ES-I3 (cell line): ENCODE data around the gene TTC21A.

ENCODE experiments used
- H3K36me3 ChIP-seq: 2 replicates; pipeline ENCODE4 v1.6.1; 2013; ENCODE audit warnings: mild to moderate bottlenecking, low read length, control low read depth, moderate library complexity; ENCODE audit not compliant: insufficient read depth
- H3K4me1 ChIP-seq: 2 replicates; pipeline ENCODE4 v1.6.1; 2013; ENCODE audit warnings: mild to moderate bottlenecking, control low read depth, low read length; ENCODE audit not compliant: insufficient read depth
- H3K9ac ChIP-seq: 2 replicates; pipeline ENCODE4 v1.6.1; 2013; ENCODE audit warnings: low read depth, mild to moderate bottlenecking, low read length, moderate library complexity
- H3K9me3 ChIP-seq: 2 replicates; pipeline ENCODE4 v1.6.1; 2013; ENCODE audit warnings: mild to moderate bottlenecking, low read length, moderate library complexity; ENCODE audit not compliant: control insufficient read depth, insufficient read depth

The TTC21A gene

DNA sequence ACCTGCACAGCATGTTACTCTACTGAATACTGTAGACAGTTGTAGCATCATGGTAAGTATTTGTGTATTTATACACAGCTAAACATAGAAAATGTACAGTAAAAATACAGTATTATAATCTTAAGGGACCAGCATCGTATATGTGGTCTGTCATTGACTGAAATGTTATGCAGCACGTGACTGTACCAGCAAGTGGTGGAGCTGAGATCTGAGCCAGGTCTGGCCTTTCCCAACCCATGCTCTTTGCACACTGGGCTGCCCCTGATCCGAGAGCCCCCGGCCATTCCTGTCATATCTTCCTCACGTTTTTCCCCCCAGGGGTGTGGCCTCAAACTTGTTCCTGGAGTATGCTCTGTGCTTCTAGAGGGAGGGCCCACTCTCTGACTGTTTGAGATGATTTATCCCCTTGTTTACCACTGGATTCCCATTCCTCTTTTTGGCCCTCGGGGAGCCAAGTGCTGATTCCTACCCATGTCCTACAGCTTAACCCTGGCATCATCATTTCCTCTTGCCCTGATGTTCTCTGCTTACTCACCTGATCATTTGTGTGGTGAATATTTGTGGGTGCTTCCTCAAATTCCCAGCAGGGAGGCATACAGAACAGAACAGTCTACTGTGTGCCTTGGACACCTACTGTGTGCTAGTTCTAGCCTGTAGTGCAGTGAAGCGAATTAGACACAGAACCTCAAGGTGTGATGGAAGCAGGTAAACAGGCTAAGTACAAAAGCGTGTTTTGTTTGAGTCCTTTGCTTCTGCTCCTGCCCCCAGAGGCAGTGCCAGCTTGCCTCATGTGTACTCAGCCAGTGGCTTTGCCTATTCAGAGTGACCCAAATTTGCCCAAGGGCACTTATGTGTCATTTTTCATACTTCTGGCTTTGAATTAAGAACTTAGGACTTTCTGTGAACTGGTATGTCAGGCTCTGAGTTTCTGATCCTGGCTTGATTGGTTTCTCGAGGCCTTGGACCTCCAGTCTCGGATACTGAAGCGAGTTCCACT is 24.9 kb downstream of the TTC21A start:
- no peaks in the 10 kb centered on the region for H3K4me1 ChIP-seq
- H3K9me3 ChIP-seq = no peaks in the 10 kb centered on the region
- H3K9ac ChIP-seq = no peak overlapping the region
- no peaks in the 10 kb centered on the region for H3K36me3 ChIP-seq

DNA sequence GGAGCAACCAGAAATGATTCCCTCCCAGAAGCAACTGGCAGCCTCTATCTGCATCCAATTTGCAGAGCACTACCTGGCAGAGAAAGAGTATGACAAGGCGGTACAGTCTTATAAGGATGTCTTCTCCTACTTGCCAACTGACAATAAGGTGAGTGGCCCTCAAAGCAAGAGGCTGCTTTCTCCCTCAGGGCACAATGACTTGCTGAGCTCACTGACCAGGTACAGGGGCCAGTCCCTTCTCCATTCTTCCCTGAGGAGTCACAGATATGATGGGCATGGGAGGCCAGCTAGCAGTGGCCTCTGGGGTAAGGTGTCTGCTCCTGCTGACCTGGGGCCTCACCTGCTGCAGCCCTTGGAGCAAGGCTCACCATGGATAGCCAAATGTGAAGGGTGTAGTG is 25.6 kb downstream of the TTC21A start:
- Histone ChIP-seq H3K9ac (no peak overlapping the region), H3K36me3 (no peaks in the 10 kb centered on the region), H3K4me1 (no peaks in the 10 kb centered on the region), H3K9me3 (no peaks in the 10 kb centered on the region)

DNA sequence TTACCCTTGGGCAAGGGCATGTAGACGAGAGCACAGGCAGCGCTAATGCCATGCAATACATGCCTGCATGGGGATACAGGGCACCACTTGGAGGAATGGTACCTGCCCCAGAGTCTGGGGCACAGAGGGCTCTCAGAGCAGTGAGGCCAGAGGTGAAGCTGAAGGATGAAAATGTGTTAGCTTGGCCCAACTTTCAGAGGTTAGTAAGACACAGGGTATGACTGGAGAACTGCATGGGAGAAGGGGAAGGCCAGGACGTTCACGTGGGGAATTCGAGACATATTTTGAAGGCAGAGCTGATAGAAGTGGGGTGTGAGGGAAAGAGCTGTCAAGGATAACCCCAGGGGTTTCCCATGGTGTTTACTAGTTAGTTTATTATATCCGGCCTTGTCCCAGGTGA is 26.3 kb downstream of the TTC21A start:
- H3K4me1 ChIP-seq = no peaks in the 10 kb centered on the region
- H3K9ac ChIP-seq = no peak overlapping the region
- no peaks in the 10 kb centered on the region for H3K9me3 ChIP-seq
- H3K36me3 ChIP-seq = no peaks in the 10 kb centered on the region

DNA sequence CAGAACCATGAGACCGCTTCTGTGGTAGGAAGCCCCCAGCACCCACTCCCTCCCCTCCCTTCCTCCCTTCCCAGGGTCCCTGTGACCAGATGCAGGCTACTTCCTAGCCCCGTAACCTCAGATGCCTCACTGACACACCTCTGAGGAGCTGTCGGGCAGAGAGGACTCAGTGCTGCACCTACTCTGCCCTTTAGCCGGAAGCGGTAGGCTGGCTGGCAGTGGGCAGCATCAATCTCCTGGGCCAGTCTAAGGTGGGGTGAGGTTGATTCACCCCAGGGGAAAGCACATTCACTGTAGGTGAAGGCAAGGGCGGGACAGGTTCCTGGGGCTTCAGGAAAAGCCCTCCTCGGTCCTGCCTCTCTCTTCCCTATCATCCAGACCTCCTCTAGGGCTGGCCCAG is 26.8 kb downstream of the TTC21A start:
- Histone ChIP-seq H3K9me3 (no peaks in the 10 kb centered on the region), H3K9ac (no peak overlapping the region), H3K36me3 (no peaks in the 10 kb centered on the region), H3K4me1 (no peaks in the 10 kb centered on the region)

DNA sequence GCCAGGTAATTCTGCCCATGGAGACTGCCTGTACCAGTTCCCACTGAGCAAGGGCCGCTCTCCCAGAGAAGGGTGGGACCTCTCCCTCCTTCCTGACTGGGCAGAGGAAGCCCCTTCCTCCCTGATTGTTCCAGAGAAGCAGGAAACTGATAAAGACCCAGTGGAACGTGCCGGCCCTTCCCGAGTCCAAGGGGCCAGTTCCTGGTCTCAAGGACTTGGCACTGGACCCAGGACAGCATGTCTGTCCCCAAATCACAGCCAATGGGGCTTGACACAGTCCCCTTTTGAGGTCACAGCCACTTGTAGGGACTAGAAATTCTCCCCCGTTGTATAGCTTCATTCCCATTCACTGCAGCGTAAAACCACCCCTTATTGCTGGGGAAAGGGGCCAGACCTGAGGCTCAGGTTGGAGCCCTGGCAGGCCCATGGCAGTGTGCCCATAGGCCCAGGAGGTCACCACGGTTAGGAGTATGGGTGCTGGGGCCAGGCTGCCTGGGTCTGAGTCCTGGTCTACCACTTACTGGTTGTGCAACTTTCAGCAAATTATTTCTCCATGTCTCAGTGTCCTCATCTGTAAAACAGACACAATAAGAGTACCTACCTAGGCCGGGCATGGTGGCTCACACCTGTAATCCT is 27.8 kb downstream of the TTC21A start:
- Histone ChIP-seq H3K9ac (no peak overlapping the region), H3K9me3 (no peaks in the 10 kb centered on the region), H3K4me1 (no peaks in the 10 kb centered on the region), H3K36me3 (no peaks in the 10 kb centered on the region)

DNA sequence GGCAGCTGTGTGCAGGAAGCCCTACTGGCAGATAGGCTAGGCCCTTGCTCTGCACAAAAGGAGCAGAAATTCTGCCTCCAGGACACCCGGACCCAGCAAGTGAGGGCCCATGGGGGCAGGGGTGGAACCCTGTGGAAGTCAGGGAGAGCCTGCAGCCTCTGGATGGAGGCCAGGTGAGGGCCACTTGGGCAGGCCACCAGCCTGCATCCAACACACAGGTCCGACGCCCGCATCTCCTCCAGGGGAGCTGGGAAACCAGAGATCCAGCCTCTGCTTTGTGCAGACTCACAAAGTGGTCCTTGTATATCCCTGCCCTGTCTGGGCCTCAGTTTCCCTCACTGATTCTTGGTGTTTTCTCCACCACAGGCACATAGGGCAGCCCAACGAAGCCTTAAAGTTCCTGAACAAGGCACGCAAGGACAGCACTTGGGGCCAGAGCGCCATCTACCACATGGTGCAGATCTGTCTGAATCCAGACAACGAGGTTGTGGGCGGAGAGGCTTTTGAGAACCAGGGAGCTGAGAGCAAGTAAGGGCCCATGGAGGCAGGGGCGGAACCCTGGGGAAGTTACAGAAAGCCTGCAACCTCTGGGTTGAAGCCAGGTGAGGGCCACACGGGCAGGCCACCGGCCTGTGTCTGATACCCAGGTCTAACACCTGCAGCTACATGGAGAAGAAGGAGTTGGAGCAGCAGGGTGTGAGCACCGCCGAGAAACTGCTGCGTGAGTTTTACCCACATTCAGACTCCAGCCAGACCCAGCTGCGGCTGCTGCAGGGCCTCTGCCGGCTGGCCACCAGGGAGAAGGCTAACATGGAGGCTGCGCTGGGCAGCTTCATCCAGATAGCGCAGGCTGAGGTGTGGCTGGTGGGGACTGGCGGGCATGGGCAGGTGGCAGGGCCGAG is 29.3 kb downstream of the TTC21A start:
- no peaks in the 10 kb centered on the region for H3K36me3 ChIP-seq
- H3K4me1 ChIP-seq = no peaks in the 10 kb centered on the region
- no peak overlapping the region for H3K9ac ChIP-seq
- no peaks in the 10 kb centered on the region for H3K9me3 ChIP-seq

DNA sequence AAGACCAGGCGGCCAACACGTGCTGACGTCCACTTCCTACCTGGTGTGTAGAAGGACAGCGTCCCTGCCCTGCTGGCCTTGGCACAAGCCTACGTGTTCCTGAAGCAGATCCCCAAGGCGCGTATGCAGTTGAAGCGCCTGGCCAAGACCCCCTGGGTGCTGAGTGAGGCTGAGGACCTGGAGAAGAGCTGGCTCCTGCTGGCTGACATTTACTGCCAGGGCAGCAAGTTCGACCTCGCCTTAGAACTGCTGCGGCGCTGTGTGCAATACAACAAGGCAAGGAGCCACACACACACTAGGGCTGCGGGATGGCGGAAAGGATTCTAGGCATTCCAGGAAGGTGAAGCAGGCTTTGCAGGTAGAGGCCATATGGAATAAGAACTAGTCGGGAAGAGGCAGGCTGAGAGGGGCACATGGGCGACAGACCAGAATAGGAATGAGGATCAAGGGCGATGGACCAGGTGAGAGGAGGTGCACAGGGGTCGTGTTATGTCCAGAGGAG is 30.0 kb downstream of the TTC21A start:
- Histone ChIP-seq H3K4me1 (no peaks in the 10 kb centered on the region), H3K9me3 (no peaks in the 10 kb centered on the region), H3K9ac (no peak overlapping the region), H3K36me3 (no peaks in the 10 kb centered on the region)

DNA sequence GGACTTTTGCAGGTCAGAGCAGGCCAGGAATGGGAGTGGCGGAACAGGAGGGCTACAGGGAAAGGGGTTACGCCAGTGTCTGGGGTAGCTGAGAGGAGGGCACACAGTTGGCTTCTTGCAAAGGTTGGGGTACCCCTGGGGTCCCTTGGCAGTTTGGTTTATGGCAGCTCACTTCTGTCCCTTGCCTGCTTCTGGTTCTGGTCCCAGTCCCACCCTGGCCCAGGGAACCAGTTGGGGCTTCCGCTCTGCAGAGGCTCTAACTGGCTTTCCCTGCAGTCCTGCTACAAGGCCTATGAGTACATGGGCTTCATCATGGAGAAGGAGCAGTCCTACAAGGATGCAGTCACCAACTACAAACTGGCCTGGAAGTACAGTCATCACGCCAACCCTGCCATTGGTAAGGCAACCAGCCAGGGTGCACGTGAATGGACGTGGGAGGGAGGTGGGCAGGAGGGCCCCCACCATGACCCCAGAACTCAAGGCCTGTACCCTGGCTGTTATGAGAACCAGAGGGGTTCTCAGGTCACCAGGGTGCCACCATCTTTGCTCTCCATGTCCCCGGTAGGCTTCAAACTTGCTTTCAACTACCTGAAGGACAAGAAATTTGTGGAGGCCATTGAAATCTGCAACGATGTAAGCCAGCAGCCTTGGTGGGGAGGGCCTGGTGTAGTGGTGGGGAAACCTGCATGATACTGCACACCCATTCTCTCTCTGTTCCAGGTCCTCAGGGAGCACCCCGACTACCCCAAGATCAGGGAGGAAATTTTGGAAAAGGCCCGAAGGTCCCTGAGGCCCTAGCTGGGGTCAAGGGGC is 30.7 kb downstream of the TTC21A start:
- no peak overlapping the region for H3K9ac ChIP-seq
- no peaks in the 10 kb centered on the region for H3K4me1 ChIP-seq
- no peaks in the 10 kb centered on the region for H3K36me3 ChIP-seq
- no peaks in the 10 kb centered on the region for H3K9me3 ChIP-seq

DNA sequence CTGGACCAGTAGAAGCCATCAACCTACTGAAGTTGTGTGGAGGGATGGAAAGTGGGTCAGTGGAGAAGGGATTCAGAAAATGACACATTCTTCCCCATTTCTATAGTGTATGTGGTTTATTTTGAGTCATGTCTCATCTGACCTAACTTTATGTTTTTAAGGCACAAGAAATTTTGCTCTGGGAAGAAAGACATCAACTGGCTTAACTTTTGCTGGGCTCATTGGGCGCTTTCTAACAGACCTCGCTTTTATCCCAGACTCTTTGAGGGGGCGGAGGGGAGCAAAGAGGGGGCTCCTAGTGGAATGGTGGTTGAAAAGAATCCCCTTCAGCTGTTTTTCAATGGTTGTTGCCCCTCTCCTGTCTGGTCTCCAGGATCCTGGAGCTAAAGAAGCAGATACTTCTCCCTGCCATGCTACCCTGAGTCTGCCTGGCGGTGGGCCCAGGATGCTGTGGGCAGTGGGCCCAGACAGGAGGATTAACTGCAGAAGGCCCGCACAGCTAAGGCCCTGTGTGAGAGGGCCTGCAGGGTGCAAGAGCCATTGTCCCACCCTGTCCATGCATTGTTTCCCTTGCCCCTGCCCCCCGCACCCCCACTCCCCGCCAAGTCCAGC is 31.4 kb downstream of the TTC21A start:
- no peaks in the 10 kb centered on the region for H3K9me3 ChIP-seq
- H3K4me1 ChIP-seq = no peaks in the 10 kb centered on the region
- H3K9ac ChIP-seq = no peak overlapping the region
- no peaks in the 10 kb centered on the region for H3K36me3 ChIP-seq

DNA sequence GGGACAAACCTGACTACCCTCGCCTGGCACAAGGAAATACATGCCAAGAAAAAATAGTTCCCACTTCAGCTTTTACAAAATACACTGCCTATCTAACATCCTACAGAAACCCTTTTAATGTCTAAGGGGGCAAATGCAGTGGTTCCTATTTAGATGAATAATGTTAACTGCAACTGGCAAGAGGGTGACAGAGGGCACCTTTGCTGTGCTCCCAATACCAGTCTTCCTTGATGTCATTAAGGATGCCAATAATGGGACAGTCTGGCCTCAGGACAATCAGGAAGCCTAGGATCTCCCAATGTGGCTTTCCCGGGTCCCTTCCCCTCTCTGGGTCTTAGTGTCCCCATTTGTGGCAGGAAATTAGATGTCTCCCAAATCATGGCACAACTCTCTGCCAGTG is 32.0 kb downstream of the TTC21A start:
- Histone ChIP-seq H3K9me3 (no peaks in the 10 kb centered on the region), H3K36me3 (no peaks in the 10 kb centered on the region), H3K9ac (no peak overlapping the region), H3K4me1 (no peaks in the 10 kb centered on the region)

DNA sequence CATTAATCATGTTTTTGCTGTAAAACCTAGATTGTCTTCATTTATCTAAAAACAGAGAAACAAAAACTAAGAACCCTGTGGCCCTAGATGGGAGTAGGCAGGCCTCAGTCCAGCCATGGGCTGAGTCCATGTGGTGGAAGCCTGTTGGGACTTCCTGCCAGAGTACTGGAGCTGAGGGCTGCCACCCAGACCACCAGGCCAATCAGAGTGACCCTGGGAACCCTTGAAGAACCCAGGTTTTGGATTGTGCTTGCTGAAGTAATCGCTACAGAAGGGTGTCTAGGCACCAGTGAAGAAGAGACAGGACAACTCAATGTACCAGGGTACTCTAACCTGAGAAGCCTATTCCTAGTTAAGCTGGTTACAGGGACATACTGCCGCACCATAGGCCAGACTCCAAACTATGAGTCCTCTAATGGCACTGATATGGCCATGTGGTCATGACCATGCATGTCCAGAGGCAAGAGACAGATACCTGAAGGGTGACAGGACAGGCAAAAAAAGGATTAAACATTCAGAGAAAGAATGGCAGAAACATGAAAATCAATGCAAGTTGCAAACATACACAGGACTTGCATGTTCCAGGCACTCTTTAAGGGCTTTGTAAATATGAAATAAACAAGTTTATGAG is 33.0 kb downstream of the TTC21A start:
- Histone ChIP-seq H3K9ac (no peak overlapping the region), H3K36me3 (no peaks in the 10 kb centered on the region), H3K4me1 (no peaks in the 10 kb centered on the region)

DNA sequence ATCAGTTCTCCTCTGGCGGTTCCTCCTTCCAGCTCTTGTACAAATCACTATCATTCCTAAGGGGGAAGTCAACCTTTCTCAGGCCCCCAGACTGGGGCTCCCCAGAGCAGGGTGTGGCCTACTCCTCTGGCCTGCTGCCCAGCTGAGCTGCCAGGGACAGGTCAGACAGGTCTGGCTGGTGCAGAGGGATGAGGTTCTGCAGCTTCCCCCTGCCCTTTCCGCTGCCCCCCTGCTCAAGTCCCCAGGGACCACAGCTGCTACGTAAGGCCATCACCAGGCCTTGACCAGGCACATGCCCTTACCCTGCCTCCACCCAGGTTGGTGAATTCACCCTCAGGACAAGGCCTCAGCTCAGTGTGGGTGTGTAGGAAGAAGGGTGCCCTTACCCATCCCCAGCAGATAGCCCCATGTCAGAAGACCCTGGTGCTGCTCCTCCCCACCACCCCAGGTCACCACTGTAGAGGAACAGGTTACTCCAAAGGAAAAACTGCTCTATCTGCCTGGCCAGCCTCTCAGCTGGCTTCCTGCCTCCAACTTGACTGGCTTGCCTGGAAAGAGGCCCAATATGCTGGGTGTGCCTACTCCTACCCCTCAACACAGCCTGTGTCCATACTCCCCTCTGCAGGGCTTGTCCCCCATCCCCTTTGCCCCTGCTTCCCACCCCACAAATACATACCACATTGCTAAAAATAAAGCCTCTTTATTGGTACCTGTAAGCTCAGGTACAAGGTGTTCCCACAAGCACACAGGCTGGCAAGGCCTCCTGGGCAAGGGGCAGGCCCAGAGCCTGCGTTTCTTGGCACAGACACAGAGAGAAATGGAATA is 33.9 kb downstream of the TTC21A start:
- peaks cover 2% of the 10 kb centered on the region for H3K4me1 ChIP-seq
- no peaks in the 10 kb centered on the region for H3K9me3 ChIP-seq
- no peak overlapping the region for H3K9ac ChIP-seq
- no peaks in the 10 kb centered on the region for H3K36me3 ChIP-seq

More for the DNA sequence above, 33.0 kb downstream of the TTC21A start:
- no peaks in the 10 kb centered on the region for H3K9me3 ChIP-seq
